SK-N-MC (cell line): Measurements from ENCODE around the gene SYPL2.

Source experiments
- EZH2 ChIP-seq: fragments of 200-600 bp; sonication (generic); IDR thresholded peaks from one replicate; pipeline ENCODE4 v1.6.1; 2017; ENCODE audit warnings: antibody characterized with exemption
- FOXP2 ChIP-seq: optimal IDR thresholded peaks from 2 replicates; pipeline ENCODE3; 2011; ENCODE audit warnings: mild to moderate bottlenecking, moderate library complexity; ENCODE audit not compliant: insufficient read depth; ENCODE audit errors: extremely low read length, control extremely low read depth
- POLR2AphosphoS5 ChIP-seq: IDR thresholded peaks from 2 replicates; pipeline ENCODE4 v1.6.1; 2012; ENCODE audit warnings: mild to moderate bottlenecking, low read depth, low read length, borderline replicate concordance

DNA sequence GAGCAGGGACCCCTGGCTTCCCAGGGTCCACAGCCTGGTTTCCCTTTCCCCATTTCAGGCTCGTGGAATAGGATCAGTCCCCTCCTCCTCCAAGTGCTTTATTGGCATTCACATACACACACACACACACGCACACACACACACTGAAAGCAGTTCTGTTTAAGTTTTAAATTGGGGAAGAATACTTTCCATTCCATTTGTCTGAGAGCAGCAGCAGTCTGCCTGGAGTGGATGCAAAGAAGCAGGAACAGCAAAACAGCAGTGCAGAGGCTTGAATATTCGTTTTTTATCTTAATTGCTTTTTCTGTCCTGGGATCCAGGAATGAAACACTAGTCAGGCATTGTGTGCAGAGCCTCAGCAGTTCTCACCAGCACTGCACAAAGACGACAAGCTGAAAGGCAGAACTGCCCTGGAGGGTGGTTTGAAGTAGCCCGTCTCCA is 34.6 kb downstream of the SYPL2 start:
- TF ChIP-seq EZH2 (no peak), POLR2AphosphoS5 (no peak), FOXP2 (no peak)
